Measurements from ENCODE around the gene BOC. TPM values are rescaled to one million over a fixed set of nuclear protein-coding genes. Genes with fewer than 3 reads are reported as not detected.

BOC gene
- total and polyA plus RNA-seq, 12 donors, result 2.1 to 13.9 (median 4.9) TPM

- TF ChIP-seq, protein P1, sequence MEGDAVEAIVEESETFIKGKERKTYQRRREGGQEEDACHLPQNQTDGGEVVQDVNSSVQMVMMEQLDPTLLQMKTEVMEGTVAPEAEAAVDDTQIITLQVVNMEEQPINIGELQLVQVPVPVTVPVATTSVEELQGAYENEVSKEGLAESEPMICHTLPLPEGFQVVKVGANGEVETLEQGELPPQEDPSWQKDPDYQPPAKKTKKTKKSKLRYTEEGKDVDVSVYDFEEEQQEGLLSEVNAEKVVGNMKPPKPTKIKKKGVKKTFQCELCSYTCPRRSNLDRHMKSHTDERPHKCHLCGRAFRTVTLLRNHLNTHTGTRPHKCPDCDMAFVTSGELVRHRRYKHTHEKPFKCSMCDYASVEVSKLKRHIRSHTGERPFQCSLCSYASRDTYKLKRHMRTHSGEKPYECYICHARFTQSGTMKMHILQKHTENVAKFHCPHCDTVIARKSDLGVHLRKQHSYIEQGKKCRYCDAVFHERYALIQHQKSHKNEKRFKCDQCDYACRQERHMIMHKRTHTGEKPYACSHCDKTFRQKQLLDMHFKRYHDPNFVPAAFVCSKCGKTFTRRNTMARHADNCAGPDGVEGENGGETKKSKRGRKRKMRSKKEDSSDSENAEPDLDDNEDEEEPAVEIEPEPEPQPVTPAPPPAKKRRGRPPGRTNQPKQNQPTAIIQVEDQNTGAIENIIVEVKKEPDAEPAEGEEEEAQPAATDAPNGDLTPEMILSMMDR (IDR thresholded peaks at IDR 0.05), result no peak
- Histone ChIP-seq H3K4me3 (no peak overlapping the region), H3K4me1 (peaks cover 0 to 25% (median 13%) of the 10 kb centered on the region in 9 donors), H3K9me3 (no peaks in the 10 kb centered on the region), H3K27me3 (no peaks in the 10 kb centered on the region), H3K27ac (peak overlapping the region; percentile 32 to 81 (median 74)), H3K36me3 (peaks cover 0 to 64% (median 0%) of the 10 kb centered on the region in 9 donors)
- ATAC-seq (peak in 6 of 8 donors; percentile 11 to 39 (median 27)), DNase-seq (no peak)
- WGBS, 2 donors, result 84 to 91% methylated on average over 2 of the region's 2 CpGs
- intact Hi-C loops (cut with DNase I), result no loop called here
Measured at GRCh38 chr3:113275583-113275928, 64.2 kb downstream of the BOC start.

- Histone ChIP-seq H3K4me1 (peaks cover 0 to 25% (median 13%) of the 10 kb centered on the region in 9 donors), H3K9me3 (no peaks in the 10 kb centered on the region), H3K36me3 (peaks cover 0 to 63% (median 0%) of the 10 kb centered on the region in 9 donors), H3K4me3 (peak overlapping the region in 7 of 10 donors; percentile 15 to 35 (median 27)), H3K27me3 (no peaks in the 10 kb centered on the region), H3K27ac (peak overlapping the region; percentile 32 to 81 (median 74))
- ATAC-seq (peak; percentile 42 to 64 (median 56)), DNase-seq (peak in 1 of 2 donors; percentile 36)
- TF ChIP-seq, protein P1 (IDR thresholded peaks at IDR 0.05), result no peak
- intact Hi-C loops (cut with DNase I), result no loop called here
- 57 to 64% methylated on average over 16 of the region's 16 CpGs for WGBS, 2 donors
Measured at GRCh38 chr3:113275929-113276750, 64.8 kb downstream of the BOC start.

GRCh38 chr3:113276751-113277080 lies 65.4 kb downstream of the BOC start:
- intact Hi-C loops (cut with DNase I), result no loop called here
- TF ChIP-seq, protein P1 (IDR thresholded peaks at IDR 0.05), result no peak
- Histone ChIP-seq H3K36me3 (peaks cover 0 to 63% (median 0%) of the 10 kb centered on the region in 9 donors), H3K4me1 (peaks cover 0 to 25% (median 13%) of the 10 kb centered on the region in 9 donors), H3K4me3 (peak overlapping the region in 6 of 10 donors; percentile 15 to 35 (median 29)), H3K27ac (peak overlapping the region; percentile 32 to 81 (median 74)), H3K27me3 (no peaks in the 10 kb centered on the region), H3K9me3 (no peaks in the 10 kb centered on the region)
- DNase-seq (no peak), ATAC-seq (peak in 2 of 8 donors; percentile 21 to 46)
- 66 to 67% methylated on average over 5 of the region's 5 CpGs for WGBS, 2 donors

DNA sequence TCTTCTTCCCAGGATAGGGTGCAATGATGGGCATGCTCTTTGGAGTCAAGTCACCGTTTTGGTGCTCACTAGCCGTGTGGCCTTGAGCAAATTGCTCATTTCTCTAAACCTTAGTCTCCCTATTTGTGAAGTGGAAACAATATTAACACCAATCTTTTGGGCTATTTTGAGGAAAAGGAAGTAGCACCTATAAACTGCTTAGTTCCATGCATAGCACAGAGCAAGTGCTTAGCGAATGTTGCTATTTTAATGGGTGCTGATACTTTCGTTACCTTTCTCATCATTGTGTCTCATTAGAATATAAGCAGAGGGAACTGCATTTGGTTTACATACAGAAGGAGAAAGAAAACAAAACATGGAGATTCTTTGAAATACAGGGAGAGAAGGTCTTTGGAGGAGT lies 66.1 kb downstream of the BOC start:
- Histone ChIP-seq H3K27me3 (no peaks in the 10 kb centered on the region), H3K4me1 (peaks cover 0 to 25% (median 13%) of the 10 kb centered on the region in 9 donors), H3K4me3 (no peak overlapping the region), H3K27ac (peak overlapping the region in 3 of 10 donors; percentile 6 to 79 (median 66)), H3K36me3 (peaks cover 0 to 62% (median 0%) of the 10 kb centered on the region in 9 donors), H3K9me3 (no peaks in the 10 kb centered on the region)
- ATAC-seq, result no peak
- intact Hi-C loops (cut with DNase I), result no loop called here
- WGBS, 2 donors, result 89 to 93% methylated on average over 4 of the region's 4 CpGs
- DNase-seq, result no peak
- TF ChIP-seq, protein P1 (IDR thresholded peaks at IDR 0.05), result no peak
